GM12872 (cell line): Measurements from ENCODE around the gene SLC29A3.

Experiments
- TF ChIP-seq, protein P1 (sequence below): IDR thresholded peaks from 3 replicates; pipeline ENCODE4 v1.5.1; 2011; ENCODE audit warnings: low read depth, mild to moderate bottlenecking, low read length, moderate library complexity; ENCODE audit not compliant: insufficient read depth

SLC29A3 gene

DNA sequence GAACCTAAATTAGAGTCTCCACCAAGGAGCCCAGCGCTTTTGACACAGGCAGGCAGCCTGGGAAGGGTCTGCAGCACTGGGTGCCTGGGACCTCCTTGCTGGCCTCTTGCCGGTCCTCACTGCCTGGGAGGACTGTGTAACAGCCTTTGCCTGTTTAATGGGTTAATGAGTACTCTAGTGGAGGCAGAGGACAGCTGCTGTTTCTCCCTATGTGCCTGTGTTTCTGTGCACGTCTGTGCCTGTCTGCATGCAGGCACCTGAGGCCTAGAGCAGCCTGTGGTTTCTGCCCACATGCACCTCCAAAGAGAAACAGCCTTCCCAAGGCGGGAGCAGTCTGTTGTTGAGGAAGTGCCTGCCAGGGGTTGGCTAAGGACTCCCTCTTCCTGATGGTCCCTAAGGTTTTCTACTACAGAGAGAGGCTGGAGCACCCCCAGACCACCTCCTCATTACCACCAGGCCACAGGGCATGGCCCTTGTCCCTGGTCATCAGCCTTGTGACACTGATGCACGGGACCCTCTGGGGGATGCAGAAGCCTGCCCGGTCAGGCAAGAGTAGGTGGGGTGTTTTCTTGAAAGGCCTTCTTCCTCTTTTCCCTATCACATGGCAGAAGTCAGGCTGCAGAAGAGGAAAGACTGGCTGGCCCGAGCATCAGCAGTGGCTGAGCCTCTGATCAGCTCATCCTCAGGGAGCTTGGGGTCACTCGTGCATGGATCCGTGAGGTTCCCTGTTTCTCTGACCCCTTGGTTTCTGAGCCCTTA lies 14.2 kb downstream of the SLC29A3 start:
- TF ChIP-seq, protein P1, sequence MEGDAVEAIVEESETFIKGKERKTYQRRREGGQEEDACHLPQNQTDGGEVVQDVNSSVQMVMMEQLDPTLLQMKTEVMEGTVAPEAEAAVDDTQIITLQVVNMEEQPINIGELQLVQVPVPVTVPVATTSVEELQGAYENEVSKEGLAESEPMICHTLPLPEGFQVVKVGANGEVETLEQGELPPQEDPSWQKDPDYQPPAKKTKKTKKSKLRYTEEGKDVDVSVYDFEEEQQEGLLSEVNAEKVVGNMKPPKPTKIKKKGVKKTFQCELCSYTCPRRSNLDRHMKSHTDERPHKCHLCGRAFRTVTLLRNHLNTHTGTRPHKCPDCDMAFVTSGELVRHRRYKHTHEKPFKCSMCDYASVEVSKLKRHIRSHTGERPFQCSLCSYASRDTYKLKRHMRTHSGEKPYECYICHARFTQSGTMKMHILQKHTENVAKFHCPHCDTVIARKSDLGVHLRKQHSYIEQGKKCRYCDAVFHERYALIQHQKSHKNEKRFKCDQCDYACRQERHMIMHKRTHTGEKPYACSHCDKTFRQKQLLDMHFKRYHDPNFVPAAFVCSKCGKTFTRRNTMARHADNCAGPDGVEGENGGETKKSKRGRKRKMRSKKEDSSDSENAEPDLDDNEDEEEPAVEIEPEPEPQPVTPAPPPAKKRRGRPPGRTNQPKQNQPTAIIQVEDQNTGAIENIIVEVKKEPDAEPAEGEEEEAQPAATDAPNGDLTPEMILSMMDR, result no peak

DNA sequence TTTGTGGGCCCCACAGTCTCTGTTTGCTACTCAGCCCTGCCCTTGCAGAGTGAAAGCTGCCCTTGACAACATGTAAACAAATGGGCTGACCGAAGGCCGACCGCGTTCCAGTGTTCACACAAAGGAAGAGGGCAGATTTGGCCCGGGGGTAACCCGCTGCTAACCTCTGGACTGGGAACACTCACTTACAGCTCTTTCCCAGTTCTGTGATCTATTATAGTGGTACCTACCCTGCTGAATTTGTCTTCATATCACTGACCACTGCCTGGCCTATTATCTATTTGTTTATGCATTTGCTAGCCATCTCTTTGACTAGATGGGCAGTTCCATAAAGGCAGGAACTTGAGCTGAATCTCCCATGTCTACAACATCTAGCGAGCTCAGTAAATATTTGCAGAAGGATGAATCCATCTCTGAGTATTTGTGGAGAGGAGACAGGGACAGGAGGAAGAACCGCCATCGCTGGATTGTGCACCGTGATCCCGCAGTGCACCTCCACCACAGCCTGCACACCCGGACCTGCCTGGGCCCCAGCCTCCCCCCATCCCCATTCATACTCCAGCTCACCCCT lies 15.2 kb downstream of the SLC29A3 start:
- TF ChIP-seq, protein P1, result no peak

DNA sequence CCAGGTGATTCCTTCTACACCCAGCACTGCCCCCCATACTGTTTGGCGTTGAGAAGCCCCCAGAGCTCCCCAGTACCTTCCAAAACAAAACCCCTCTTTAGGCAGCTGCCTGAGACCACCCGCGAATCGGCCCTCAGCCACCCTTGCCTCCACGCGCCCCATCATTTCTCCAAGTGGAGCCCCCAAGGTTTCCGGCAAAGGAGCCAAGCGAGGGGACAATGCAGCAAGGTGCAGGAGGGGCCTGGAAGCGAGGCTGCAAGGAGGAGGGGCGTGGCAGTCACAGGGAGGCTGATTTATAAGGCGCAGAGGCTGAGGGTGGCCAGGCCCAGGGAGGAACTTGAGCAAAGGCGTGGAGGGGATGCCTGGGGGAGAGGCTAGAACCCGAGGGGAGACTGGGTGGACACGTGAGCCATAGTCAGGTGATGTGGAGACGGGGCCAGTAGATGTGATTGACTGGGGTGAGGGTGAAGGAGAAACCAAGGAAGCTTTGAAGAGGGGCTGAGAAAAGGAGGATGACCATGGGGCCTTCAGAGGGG lies 16.2 kb downstream of the SLC29A3 start:
- TF ChIP-seq, protein P1, result no peak

- TF ChIP-seq, protein P1, result no peak
Observed at GRCh38 chr10:71336632-71337031, 17.6 kb downstream of the SLC29A3 start.

GRCh38 chr10:71337219-71337701 lies 18.2 kb downstream of the SLC29A3 start:
- TF ChIP-seq, protein P1, result no peak

DNA sequence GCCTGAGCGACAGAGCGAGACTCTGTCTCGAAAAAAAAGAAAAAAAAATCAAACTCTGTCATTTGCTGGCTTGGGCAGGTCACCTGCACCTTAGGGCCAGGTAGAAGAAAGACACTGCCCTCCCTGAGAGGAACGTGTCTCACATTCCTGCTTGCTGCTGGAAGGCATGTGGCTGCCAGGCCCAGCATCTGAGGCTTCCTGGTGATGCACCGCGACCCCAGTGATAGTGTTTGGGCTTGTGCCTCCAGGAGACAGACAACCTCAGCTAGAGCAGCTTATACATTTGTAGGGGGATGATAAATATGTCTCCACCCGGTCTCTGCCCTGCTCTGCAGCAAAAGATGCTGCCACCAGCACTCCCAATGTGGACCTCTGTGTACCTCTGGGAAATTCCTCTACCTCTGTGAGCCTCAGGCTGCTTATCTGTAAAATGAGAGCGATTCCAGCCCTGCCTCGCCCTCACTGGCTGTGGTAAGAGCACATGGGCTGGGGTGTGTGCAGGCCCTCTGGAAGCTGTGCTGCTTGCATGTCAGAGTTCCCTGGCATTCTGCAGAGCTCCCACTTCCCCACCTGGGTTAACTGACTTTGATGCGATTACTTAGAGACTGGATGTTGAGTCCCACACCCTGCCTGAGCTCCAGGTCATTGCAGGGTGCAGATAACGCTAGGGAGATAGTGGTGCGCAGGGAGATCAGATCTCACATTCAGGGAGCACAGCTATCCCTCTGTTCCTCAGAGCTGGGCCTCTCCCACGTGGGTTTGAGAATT lies 19.9 kb downstream of the SLC29A3 start:
- TF ChIP-seq, protein P1, result no peak
